GM04503 (cell line): ENCODE results near the gene MSANTD2.

ENCODE experiments used
- DNase-seq: peaks from one replicate; pipeline ENCODE4 v3.0.0-alpha.2; 2012; ENCODE audit warnings: low read depth

Gene MSANTD2

DNA sequence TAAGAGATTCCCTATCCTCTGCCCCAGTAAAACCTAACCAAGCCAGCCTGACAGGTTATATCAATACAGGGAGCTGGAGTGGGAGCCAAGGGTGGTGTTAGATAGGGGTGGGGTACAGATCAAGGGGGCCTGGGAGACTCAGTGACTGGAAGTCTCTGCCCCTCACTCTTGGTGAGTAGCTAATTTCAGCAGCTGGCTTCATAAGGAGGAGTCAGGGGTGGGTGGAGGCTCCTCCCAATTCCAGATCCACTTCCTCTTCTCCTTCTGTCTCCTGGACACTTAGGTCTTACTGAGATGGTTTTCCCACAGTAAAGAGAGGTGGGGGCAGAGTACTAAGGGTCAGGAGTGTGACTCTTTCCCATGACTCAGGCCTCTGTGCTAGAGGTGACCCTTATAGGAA, 47.0 kb downstream of the MSANTD2 start:
- DNase-seq = no peak

DNA sequence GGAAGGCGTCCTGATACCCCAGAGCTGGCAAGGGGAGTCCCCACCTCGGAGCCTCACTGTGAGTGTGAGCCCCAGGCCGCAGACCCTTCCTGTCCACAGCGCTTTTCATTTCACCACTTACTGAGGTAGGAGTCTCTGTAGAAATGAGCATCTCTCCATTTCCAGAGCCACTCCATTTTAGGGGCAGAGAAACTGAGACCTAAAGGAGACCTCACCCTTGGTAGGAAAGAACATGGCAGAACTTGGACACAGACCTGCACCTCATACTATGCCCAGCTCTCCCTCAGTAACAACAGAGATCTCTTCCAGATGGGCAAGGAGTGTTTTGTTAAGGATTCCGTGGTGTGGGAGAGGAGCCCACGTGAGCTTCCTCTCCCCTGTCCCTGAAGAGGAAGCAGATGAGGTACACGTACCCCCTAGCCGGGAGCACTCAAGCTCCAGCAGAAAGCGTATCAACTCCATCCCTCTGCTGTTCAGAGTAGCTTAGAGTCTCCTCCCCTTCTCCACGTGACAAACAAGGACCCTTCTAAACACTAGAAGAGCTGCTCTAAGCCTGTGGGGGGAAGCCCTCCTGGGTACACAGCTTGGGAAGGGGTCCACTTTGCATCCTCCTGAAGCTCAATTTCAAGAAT, 47.6 kb downstream of the MSANTD2 start:
- no peak for DNase-seq

DNA sequence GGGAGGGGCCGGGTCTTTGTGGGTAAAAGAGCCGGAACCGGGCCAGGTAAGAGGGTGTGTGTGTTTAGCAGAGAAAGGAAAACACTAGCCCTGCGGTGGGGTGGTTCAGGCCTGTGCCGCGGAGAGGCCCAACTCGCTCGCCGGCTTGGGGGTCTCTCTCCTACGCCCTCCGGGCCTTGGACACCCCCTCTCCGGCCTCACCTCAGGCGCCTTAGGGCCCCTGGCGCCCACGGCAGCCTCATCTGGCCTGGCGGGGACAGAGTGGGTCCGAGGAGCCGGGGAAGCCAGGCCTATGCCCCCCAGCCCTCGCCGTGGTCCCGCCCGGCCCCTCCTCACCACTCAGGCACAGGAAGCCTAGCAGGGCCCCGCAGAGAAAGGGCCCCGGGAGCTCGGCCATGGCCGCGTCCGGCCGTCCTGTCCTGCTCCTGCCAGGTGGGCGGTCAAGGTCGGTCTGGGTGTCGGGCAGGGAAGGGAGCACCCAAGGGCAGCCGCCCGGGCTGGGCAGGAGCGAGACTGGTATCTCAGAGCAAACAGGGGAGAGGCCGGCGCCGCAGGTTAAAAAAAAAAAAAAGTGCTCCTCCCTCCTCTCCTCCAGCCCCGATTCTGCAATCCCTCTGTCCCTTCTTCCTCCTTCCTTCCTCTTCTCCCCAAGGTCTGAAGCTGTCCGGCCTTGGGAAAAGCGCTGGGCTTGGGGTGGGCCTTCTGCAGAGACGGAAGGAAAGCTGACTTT, 48.3 kb downstream of the MSANTD2 start, which contains the start of gene VSIG2:
TSS of gene VSIG2 (minus strand) at position 515 of the 730 bp plus-strand sequence. CDS start at position 397, 118 bp downstream.
- DNase-seq = no peak

DNA sequence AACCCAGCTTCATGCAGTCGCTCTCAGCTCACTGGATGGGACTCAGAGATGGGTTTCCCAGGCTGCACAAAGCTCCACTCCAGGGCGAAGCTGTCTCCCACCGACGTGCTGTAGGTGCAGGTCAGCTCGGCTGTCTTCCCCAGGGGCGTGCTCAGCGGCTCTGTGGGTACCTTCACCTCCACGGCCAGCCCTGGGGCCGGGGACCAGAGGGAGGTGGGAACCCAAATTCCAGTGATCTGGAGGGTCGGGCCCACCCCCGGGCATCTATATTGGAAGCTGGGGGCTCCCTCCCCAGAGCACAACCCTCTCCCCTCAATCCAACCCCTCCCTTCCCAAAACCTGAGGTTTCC, 48.8 kb downstream of the MSANTD2 start:
- no peak for DNase-seq

DNA sequence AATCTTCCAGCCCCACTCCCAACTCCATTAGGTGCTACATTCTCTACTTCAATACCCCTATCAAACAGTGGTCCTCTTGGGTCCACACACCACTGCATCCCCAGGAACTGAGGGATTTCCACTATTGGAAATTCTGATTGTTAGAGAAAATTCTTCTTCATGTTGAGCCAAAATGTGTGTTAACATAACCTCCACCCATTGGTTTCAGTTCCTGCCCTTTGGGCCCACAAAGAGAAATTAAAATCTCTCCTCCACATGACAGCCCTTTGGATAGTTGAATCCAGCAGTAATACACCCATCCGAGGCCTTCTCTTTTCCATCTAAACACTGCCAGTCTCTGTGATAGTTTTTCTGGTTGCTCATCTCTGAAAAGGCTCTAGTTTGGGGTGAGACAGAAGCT, 50.3 kb downstream of the MSANTD2 start:
- no peak for DNase-seq

DNA sequence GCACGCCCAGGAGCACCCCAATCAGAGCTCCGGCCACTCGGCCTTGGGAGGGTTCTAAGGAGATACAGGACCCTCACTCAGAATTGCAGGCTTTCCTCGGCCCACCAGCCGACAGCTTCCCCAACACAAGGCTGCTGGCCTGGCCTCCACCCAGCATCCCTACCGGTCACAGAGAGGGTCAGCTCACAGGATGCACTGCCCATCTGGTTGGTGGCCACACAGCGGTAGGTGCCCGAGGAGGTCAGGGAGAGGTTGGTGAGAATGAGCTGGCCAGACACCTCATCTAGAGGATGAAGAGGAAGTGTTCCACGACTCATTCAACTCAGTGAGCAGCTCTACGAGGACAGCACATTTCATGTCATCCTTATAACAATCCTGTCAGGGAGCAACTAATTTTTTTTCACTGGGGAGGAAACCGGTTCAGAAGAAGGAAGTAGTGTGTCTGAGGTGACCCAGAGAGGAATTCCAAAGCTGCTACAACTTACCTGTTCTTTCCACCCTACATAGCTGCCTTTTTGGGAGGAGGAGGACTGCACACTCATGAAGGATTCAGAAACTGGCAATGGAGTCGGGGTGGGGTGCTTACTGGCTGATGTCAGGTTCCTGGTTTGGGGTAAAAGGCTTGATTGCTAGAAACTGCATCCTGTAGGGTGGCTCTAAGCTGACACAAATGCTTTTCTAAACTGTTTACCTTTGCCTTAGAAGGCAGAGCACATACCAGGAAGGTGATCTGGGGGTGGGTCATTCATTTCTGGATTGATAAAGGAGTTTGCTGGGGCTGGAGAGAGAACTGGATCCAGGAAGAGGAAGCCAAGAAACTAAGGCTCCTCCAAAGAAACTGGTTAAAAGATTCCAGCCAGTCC, 51.5 kb downstream of the MSANTD2 start:
- no peak for DNase-seq

DNA sequence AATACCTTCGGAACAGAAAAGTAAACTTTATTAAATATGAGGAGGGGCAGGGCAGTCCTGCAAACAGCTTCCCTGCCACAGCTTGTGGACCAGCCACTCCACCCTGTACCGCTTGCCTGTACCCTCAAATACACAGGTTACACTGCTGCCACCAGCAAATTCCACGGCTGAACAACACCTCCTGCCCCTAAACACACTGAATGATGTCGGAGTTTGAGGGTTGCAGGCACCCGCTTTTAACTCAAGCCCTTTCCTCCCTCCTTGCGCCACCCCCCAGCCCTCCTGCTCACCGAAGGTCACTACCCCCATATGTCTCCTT, 52.1 kb downstream of the MSANTD2 start:
- no peak for DNase-seq

DNA sequence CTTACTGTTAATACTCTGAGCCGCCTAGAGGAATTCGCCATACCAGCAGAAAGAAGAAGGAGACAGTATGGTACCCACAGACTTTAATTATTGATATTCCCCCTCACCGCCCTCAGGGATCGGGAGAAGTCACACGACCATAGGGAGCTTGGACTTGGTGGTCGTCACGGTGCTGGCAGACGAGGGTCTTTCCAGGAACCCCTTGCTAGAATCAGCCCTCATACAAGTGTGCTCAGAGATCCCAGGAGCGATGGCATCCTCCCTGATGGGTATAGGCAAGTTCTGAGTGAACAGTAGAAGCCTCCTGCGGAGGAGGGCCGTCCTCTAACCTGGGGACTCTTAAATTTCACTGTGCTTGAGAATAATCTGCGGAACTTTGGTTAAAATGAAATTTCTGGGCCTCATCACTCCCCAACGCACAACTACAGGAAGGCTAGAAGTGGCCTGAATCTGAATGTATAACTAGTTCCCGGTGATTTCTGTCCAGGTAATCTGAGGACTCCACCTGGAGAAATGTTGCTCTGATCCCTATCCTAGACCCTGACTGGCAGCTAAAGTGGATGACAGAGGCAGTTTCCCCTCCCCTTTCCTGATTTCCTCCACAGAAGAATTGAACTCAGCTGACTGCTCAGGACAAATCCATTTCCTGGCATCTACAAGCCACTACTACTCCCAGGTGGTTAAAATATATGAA, 52.7 kb downstream of the MSANTD2 start:
- DNase-seq = no peak

DNA sequence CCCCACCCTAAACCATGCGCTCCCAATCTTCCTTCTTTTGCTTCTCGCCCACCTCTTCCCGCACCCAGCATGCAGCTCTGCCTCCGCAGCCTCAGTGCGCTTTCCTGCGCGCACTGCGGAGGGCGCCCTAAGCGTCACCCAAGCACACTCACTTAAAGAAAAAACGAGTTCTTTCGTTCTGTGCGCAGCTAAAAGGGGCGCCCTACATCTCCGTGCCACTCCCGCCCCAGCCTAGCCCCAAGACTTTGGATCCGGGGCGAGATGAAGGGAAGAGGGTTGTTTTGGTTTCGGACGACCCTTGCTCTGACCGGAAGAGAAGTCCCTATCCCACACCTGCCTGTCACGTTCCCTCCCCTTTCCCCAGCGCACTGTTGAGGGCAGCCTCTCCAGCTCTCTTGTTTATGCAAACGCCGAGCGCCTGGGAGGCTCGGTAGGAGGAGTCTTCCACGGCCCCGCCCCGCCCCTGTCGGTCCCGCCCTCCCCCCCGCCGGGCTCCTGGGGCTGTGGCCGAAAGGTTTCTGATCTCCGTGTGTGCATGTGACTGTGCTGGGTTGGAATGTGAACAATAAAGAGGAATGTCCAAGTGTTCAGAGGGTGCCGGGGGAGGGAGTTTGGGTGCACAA, 53.5 kb downstream of the MSANTD2 start:
- peak; percentile 15 for DNase-seq

DNA sequence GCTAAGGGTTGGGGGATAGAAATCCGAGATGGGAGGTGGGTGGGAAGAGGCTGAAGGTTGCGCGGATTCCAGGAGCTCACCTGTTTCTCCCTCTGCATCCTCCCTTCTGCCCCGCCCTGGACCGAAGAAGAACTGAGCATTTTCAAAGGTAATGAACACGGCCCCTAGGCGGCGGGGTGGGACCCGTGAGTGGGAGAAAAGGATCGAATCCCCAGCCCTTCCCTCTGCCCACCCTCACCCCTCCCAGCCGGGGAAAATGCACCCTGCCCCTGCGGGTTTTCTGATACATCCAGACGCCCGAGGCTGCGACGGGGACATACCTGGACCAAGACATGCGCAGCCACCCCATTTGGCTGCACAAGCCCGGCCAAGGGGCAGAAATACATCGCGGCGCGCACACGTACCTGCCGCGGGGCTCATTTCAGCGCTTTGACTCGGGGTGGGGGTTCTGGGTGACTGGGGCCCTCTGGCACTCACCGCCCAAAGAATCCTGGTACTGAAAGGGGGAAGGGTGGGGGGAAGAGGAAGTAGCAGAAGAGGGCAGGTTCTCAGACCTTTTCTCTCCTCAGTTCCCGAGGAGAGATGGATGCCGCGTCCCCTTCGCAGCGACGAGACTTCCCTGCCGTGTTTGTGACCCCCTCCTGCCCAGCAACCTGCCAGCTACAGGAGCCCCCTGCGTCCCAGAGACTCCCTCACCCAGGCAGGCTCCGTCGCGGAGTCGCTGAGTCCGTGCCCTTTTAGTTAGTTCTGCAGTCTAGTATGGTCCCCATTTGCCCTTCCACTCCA, 54.2 kb downstream of the MSANTD2 start:
- no peak for DNase-seq

DNA sequence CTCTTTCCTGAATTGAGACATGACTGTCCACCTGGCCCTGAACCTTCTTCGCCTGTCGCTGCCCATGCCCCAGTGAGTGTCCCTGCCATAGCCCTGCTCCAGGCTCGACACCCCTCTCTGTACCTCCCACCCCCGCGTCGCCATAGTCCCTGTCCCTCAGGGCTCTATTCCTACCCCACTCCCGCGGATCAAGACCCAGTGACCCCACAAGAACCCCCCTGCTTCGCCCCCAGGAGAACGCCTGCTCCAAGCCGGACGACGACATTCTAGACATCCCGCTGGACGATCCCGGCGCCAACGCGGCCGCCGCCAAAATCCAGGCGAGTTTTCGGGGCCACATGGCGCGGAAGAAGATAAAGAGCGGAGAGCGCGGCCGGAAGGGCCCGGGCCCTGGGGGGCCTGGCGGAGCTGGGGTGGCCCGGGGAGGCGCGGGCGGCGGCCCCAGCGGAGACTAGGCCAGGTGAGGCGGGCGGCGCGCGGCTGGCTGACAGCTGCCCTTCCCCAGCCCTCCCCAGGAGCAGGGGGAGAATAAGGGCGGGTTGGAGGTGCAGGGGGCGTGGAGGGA, 54.9 kb downstream of the MSANTD2 start:
- DNase-seq = no peak

DNA sequence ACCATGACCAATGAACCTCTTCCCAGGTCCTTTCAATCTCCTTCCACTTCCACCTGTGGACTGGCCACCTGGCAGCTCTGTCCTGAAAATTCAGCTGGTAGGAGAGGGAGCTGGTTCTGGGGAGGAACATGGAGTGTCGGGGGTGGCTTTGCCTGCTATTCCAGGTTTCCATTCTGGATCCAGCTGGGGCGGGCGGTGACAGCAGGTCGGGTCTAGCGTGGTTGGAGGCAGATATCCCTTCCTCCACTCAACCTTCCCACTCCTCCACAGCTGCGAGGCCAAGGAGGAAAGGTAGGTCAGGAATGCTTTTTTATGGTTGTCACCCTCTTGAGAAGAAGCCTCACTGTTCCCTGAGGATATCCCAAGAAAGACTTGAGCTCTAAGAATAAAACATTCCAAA, 57.2 kb downstream of the MSANTD2 start:
- no peak for DNase-seq

DNA sequence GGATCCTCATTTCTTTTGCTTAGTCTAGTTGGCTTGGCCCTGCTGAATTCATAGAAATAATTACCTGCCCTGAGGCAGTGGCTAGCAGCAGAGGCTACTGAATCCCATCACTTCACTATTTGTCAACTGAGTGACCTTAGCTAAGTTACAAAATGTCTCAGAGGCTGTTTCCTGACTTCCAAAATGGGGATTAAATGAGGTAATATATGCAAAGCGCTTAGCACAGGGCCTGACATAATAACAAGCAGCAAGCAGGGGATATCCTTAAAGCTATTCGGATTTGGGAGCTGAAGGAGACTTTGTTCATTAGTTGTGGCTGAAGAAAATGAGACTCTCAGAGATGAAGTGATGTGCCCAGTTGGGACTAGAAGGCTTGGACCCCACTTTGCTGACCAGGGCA, 57.7 kb downstream of the MSANTD2 start:
- DNase-seq = no peak

DNA sequence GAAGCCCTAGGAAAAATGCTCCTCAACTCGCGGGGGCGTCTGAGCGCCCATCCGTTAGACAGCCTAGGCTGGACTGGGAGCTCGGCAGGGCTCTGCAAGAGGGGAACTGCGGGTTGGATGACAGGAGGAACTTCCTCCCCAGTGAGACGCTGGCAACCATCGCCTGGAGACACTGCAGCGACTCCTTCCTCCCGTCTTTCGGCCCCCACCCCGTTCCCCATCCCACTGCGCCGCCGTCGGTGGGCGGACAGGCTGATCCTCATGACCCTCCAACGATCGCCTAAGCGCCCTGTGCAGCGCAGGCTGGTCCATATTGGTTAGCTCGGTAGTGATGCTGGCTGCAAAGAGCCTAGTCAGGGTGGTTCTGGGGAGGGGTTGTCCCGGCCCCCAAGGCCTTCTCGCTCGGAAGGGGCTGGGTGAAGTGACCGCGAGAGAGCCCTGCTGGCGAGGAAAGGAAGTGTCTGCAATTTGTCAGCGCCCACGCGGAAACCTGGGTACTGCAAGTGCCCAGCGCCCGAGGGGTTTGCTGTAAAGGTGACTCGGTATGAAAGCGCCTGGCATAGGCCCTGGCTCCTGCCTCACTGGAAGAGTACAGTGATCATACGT, 59.8 kb downstream of the MSANTD2 start:
- DNase-seq = no peak

DNA sequence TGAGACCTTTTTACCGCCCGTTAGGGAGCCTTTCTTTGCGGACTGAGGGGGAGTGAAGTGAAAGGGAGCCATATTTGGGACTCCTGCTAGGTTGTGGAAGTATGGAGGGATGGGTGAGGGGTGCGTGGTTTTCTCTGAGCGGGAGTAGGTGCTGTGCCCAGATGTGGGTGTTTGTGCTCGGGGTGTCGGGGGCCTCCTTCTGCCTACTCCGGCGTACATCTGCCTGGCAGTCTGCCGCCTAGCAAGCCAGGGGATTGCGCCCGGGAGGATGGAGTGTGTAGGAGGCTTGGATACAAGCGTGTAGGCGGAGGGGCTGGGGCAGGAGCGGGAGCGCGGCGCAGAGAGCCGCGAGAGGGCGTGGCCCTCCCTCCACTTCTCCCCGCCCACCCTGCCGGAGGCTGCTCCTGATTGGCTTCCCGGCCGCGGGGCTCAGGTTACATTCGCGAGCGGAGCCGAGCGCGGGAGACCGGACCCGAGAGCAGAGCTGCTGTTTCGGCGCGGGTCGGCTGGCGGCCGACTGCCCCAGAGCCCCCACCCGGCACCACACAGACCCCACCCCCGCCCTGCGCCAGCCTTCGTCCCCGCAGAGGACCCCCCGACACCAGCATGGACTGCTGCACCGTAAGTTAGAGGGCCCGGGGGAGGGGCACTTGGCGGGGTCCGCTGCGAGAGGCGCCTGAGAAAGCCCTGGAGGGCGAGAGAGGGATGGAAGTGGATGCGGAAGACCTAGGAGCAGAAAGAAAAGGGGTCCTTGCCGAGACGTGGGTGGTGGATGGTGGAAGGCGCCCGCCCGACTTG, 60.5 kb downstream of the MSANTD2 start, which contains the start of gene NRGN:
TSS of gene NRGN (plus strand) at position 464 of the 798 bp plus-strand sequence. CDS start at position 607, 143 bp downstream.
- peak; percentile 23 for DNase-seq

DNA sequence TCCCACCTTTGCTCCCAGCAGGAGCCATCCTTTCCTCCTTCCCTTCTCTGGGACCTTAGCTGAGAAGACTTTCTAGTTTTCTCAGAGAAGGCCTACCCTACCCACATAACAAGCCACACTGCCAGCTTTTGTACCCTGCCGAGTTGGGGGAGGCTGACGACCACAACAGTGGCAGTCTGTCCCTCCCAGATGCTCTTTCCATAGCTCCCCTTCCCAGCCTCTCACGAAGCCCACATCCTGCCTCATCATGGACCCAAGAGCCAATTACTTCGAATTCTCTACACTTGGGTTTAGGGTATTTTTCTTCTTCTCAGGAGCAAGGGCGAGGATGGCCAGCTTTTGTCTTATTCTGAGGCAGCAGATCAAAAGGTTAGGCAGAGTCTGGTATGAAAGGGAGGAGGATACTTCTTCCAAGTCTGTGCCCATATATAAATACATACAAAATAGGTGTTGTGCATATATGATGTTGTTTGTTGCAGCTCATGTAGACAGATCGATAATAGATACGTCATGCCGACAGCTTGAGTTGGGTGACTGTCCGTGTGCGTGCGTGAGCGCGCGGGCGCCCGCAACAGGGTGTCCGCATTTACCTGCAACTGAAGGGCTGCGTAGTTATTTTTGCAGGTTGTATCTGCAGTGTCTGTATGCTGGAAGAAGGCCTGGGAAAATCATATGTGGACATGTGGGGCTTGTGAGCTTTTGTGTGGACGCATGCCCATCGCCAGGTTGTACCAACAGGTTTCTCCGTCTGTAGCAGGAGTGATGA, 61.3 kb downstream of the MSANTD2 start:
- DNase-seq = no peak

DNA sequence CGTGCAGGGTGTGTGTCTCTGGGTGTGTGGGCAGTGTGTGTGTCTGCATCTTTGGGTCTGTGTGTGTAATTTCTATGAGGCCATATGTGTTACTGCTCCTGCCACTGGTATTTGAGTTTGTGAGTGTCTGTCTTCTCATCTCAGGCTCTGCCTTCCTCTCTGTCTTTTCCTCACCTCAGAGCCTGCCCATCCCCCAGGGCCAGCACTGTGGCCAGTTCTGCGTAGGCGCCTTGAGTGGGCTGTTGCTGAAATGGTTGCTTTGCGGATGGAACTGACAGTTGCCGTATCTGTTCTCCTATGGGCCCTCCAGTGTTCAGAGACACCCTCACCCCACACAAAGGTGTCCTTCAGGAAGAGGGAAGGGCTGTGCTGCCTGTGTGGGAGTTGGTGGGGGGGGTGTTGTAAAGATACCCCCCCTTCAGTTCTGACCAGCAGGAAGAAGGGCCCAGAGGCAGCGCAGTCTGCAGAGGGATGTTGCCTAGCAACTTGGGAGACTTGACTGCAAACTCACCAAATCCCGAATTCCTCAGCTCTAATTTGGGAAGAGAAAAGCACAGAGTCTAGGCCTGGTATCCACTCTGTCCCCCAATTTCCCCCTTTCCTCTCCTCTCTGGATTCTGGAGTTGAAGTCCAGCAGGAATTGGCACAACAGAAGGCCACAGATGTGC, 62.4 kb downstream of the MSANTD2 start:
- DNase-seq = no peak

DNA sequence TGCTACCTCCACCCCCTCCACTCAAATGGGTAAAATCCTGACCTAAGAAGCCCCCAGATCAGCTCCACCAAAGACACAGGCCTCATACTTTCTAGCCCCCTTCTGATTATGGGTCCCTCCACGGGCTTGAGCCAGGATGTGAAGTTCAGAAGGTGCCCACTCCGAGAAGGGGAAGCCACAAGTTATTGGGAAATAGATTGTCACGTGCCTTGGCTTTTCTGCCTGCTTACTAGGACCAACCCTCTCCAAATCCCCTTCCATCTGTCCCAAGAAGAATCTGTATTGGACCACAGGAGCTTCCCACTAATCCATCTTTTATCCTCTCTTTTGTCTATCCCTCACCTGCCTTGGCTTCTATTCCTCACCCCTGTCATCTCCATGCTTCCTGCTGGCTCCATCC, 63.5 kb downstream of the MSANTD2 start:
- DNase-seq = no peak
